GM18951 (cell line): Measurements from ENCODE around the gene TRAF2.
A peak's percentile ranks its signal among the peaks of the same experiment; 100 is the strongest.

Source experiments
- POLR2A ChIP-seq: IDR thresholded peaks from 4 replicates; pipeline ENCODE4 v1.6.1; 2011; ENCODE audit warnings: mild to moderate bottlenecking; ENCODE audit not compliant: insufficient read length, insufficient read depth; ENCODE audit errors: extremely low read depth
- in situ Hi-C: fragments of 300-500 bp; cut with MboI; formaldehyde crosslinking; loops from one replicate; pipeline ENCODE4 v1.12.0; 2022; ENCODE audit warnings: low sequenced_read_pairs, mixed read lengths, inconsistent platforms; ENCODE audit not compliant: unreplicated experiment

Gene TRAF2

DNA sequence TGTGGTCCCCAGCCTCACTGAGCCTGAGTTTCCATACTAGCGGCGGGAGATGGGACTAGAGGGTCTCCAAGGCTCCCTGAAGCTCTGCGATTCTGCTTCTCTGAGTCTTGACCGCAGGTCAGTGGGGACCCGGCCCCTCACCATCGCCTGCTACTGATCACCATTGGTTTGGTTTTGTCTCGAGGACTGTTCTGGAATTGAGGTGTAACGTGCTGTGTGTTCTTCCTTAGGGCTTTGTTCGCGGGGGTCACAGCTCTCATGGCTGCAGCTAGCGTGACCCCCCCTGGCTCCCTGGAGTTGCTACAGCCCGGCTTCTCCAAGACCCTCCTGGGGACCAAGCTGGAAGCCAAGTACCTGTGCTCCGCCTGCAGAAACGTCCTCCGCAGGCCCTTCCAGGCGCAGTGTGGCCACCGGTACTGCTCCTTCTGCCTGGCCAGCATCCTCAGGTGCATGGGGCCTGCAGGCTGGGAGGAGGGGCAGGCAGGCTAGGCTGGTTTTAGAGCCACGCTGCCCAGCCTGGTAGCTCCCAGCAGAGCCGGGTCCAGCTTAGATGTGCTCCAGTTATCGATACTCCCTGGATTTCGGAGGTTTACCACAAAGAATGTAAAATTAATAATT lies 12.3 kb downstream of the TRAF2 start:
- in situ Hi-C loops = no loop called here
- TF ChIP-seq POLR2A = no peak

GRCh38 chr9:136899196-136899595 lies 12.9 kb downstream of the TRAF2 start:
- in situ Hi-C loops = no loop called here
- TF ChIP-seq POLR2A = no peak

DNA sequence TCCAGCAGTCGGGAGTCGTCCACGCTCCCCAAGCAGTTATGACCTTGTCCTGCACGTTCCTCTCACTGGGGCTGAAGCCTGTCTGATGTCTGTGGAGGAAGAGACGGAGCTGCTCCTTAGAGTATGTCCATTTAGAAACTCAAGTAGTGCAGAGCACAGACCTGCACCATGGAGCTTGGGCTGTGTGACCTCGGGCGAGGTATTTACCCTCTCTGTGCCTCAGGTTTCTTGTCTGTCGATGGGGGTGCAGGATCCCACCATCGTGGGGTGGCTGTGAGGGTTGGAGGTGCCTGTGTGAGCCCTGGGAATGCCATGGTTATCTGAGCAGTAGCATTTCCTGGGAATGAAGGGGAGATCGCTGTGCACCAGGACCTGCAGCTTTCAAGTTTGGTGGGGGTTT lies 14.2 kb downstream of the TRAF2 start:
- in situ Hi-C loops = no loop called here
- TF ChIP-seq POLR2A = no peak

DNA sequence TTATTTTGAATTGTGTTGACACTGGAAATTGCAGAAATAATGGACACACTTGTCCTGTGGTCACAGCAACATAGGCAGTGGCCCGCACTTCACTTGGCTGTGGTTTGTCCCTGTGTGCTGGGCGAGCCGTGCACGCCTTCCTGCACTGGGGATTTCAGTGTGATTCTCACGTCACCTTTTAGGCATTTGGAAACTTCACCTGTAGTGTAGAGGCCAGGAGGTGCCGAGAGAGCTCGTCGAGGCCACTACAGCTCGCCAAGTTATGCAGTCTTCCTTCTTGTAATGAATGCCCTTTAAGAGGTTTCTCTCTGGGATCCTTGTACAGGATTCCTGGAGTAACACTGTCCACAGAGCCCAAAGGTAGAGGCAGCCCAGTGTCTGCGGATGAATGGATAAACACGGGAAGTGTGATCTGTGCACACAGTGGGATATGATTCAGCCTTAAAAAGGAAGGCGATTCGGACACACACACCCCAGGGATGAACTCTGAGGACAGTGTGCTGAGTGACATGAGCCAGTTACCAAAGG lies 14.7 kb downstream of the TRAF2 start:
- in situ Hi-C loops = no loop called here
- TF ChIP-seq POLR2A = no peak

DNA sequence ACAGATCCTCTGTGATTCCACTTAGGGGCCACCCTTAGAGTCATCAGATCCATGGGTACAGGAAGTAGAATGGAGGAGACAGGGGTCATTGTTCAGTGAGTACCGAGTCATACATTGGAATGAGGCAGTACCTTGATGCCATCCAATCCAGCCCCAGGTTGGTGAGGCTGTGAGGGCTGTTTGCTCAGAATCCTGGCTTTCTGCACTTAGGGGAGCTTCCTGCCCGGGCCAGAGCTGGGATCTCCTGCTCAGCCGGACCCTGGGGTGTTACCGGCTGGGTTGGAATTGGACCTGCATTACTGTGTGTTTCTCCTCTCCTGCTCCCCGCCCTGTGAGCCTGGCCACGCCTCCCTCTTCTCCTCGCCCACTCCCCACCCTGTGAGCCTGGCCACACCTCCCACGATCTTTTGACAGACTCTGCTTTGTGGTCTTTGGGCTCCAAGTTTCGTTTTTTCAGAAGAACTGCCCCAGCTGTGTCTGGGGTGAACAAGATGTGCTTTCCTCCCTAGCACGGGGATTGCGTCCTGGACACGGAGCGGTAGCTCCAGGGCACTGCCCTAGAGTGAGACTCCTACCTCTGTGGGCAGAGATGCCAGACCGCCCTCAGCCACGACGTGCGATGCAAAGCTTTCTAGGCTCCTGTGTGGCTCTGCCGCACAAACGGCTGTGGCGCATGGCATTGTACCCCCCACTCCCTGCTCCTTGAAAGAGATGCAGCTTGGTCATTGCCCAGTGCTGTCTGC lies 15.4 kb downstream of the TRAF2 start:
- in situ Hi-C loops = no loop called here
- TF ChIP-seq POLR2A = peak; percentile 51

DNA sequence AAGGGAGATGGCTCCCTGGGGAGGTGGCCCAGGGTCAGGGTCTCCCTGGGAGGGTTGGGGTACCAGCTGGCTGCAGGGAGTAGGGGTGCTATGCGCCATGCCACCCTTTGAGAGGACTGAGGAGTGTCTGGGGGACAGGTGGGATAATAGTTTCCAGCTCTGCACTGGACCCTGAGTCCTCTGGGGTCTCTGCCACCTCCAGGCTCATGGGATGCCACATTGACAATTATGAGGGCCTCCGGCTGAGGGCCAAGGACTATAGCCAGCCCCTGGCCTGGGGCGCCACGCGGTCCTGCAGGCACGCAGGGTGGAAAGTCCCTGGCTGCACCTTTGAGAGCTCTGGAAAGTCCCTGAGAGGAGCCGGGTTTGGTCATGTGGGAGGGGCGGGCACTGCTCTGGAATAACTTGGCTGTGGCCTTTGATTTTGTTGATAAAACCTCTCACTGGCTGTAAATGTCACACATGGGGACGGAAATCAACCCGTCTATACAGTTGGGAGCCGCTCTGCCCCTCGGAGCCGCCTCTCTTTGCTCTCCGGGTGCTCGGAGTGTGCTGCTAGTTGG lies 16.0 kb downstream of the TRAF2 start:
- in situ Hi-C loops = no loop called here
- TF ChIP-seq POLR2A = peak; percentile 42

DNA sequence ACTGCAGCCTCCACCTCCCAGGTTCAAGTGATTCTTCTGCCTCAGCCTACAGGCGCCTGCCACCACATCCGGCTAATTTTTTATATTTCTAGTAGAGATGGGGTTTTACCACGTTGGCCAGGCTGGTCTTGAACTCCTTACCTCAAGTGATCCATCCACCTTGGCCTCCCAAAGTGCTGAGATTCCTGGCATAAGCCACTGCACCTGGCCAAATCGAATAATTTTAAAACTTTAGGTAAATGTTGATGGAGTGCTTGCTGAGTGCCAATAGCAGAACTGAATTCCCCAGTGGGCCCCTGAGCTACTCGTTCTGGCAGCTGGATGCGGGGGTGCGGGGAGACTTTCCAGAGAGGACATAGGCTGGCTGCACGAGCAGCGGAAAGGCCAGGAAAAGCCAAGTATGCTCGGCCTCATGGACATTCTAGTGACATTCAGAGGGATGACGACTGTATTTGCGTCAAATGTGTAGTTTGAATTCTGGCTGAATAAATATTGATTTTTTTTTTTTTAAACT lies 16.8 kb downstream of the TRAF2 start:
- in situ Hi-C loops = no loop called here
- TF ChIP-seq POLR2A = no peak

DNA sequence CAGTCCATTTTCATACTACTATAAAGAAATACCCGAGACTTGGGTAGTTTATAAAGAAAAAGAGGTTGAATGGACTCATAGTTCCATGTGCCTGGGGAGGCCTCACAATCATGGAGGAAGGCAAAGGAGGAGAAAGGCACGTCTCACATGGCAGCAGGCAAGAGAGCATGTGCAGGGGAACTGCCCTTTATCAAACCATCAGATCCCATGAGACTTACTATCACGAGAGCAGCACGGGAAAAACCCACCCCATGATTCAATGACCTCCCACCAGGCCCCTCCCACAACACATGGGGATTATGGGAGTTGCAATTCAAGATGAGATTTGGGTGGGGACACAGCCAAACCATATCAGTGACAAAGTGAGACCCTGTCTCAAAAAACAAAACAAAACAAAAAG lies 19.9 kb downstream of the TRAF2 start:
- in situ Hi-C loops = no loop called here
- TF ChIP-seq POLR2A = no peak

DNA sequence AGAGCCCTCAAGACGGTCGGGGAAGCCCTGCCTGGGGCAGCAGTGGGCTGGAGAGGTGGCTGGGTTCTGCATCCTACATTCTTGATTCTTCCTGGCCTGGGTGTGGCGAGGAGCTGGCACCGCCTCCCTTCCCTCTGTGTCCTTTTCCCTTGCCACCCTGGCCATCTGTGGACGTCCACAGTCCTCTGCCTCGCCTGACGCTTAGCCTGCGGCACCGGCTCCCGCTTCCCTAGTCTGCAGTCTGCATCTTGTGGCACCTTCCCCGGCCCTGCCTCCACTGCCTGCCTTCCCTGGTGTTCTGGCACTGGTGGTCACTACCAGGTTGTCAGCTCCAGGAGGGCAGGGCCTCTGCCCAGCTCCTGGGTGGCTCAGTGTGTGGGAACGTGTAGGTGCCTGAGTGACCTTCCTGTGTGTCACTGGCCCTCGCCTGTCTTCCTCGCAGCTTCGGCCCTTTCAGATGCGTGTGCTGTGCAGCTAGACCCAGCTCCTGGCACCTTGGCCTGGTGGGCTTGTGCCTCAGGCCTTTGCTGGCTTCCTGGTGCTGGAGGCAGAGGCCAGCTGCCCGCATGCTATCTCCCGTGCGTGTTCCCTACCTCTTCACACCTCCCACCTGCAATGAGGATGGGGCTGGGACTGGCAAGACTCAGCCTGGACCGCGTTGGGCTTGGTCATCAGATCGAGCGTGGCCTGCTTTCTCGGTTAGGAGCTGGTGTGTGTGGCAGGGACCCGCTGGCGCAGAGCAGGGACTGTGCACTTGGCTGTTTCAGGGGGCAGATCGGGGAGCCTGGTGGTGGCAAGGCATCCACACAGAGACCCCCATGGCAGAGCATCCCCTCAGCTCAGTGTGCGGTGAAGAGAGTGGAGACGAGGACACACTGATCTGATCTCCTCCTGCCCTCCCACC lies 20.9 kb downstream of the TRAF2 start:
- TF ChIP-seq POLR2A = no peak
- in situ Hi-C loops = no loop called here

- no peak for TF ChIP-seq POLR2A
- in situ Hi-C loops = no loop called here
Measured at GRCh38 chr9:136910197-136910900, 24.0 kb downstream of the TRAF2 start.

DNA sequence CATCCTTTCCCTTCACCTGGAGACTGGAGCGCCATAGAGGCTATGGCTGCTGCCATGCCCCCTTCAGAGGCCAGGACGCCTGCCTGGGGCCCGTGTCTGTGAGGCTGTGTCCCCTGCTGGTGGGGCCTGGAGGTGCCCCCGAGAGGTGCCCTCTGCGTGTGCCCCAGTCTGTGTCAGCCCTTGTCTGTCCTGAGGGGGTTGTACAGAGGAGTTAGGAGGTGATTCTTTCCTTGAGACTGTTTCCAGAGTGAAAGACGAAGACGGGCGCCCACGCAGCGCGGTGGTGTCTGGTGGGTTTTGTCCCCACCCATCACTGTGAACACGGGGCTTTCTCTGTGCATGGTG lies 24.6 kb downstream of the TRAF2 start:
- no peak for TF ChIP-seq POLR2A
- in situ Hi-C loops = no loop called here

DNA sequence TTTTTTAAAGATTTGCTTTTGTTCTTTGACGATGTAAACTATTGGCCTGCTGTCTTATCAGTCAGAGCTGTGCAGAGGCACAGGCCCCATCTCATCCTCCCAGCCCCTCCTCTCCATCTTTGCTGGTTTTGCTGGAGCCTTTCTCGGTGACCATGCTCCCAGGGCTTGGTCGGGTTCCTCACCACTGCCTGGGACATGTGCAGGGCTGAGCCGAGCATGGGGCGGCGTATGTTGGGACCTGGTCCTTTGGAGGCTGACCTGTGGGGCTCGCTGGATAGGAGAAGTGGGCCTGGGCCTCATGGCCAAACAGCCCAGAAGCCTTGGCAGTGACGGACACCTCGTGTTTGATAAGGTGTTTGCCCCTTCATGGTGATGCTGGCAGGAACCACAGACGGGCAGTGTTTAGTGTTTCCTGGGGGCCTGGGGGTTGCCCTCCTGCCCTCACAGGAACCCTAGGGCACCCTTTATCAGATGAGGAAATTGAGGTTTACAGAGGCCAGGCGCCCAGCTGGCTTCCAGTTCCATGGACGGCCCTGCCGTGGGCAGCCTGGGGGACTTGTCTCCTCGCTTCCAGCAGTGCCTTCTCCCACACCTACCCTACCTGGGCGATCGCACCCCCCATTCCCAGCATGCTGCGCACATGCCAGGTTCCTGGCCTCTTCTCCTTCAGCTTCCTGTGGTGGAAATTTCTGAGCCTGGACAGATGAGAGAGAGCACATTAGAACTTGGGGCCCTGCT lies 27.6 kb downstream of the TRAF2 start:
- no peak for TF ChIP-seq POLR2A
- in situ Hi-C loops = no loop called here
